HG03378 (cell line): Measurements from ENCODE around the gene LPAR1.
"Not testable (repeated sequence)": the region's sequence is repeated elsewhere in the genome, so short reads cannot be mapped to it uniquely, and the experiment has no call there.

Source experiments
- ATAC-seq: cut with Tn5 transposase; IDR thresholded peaks from one replicate; pipeline ENCODE4 v1.9.1; 2021; ENCODE audit warnings: mild to moderate bottlenecking, moderate library complexity; ENCODE audit not compliant: unreplicated experiment

Gene LPAR1

DNA sequence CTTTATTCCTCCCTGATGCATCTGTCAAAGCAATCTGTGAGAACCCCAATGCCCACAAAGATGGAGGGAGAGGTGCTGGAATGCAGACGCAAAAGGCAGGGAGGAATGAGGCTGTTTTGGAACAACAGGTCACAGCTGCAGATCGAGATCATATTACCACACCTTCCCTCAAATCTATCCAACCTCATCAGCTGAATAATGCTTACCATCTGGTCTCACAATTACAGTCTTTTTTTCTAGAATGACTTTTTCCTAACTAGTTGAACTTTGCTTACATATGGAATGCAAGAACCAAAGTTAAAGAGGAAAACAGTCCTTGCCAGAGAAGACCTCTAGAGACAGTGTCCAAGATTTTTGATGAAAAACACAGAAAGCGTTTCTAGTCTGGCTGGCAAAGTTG is 158.1 kb downstream of the LPAR1 start:
- ATAC-seq: no peak

DNA sequence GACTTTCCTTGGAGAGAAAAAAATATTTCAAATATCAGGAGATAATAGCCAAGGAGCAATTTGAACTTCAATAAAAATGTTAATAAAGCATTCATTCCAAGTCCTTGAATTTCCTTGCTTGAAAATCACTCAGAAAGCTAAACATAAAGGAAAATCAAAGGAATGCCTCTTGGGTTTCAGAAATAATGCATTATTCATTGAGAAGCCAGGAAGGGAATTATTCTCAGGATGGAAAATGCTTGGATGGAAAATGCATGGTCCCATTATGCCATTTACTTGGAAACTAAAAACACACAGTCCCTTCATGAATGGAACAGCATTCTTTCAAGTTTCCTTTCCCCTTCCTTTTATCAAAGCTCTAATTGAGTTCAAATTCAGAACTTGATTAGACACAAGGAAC is 160.9 kb downstream of the LPAR1 start:
- ATAC-seq: no peak

DNA sequence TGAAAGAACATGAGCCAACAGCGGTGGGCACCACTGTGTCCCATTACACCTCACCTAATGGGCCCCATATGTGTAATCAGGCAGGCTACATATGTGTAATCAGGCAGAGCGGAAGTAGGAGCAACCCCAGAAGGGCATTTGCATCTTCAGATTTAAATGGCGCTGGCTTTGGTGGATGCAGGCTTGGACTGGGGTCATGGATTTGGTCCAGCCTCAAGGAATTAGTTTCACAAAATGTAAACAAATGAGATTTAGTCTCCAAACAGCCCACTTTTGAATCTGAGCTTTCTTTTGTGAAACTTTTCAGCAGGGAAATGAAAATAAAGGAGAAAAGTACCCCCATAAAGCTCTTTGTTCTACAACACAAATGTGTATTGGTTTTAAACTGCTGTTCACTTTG is 161.3 kb downstream of the LPAR1 start:
- ATAC-seq: no peak

DNA sequence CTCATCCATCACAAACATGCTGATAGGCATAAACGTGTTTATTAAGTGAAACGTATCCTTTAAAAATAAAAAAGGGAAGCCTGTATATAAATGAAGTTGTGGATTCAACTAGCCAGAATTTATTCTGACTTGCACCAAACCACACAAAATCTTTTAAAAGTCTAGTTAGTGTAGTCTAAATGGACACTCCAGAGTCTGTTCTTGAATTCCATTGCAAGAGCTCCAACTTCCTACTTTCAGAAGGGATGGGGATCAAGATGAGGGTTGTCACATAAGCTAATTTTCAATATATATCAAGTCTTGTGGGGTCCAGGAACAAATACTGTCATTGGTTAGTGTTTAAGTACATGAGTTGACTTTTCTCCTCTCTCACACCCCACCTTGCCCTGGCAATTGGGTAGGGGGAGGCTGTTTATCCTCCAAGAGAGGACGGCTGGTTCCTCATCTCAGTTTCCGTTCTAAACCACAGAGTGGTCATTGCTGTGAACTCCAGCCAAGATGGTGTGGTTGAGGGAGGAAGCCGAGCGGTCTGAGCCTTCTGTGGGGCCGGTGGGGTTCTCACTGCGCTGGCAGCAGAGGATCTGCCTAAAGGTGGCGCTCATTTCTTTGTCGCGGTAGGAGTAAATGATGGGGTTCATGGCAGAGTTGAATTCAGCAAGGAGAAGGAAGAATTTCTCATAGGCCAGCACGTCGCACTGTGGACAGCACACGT is 163.2 kb downstream of the LPAR1 start:
- ATAC-seq: peak; percentile 83

DNA sequence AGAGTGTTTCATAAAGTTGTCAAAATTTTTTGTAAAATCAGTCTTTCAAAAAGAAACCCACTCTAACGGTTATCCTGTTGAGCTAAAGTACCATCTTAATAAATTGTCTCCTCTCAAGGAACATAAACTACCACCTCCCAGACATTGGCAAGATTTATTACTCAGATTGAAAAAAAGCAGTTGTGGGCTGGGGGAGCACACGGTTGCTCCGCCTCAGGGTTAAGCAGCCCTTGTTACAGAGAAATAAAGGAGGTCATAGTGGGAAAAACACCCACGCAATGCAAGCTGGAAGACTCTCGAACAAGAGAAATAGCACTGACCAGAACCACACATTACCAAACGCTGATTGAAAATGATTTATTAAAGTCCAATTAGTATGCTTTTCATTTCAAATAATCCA is 165.3 kb downstream of the LPAR1 start:
- ATAC-seq: no peak

DNA sequence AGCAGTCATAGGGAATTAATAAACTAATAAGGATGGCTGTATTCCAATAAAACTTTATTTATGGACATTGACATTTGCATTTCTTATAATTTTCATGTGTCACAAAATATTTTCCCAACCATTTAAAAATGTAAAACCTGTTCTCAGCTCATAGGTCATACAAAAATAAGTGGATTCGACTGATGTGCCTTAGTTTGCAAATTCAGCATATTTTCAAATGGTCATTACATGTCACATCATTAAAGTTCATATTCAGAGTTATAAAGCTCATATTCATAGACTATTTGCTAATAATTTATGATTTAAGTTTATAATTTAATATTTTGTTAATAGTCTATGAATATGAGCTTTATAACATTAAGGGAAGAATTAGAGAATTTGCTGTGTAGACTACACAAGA is 166.5 kb downstream of the LPAR1 start:
- ATAC-seq: no peak

DNA sequence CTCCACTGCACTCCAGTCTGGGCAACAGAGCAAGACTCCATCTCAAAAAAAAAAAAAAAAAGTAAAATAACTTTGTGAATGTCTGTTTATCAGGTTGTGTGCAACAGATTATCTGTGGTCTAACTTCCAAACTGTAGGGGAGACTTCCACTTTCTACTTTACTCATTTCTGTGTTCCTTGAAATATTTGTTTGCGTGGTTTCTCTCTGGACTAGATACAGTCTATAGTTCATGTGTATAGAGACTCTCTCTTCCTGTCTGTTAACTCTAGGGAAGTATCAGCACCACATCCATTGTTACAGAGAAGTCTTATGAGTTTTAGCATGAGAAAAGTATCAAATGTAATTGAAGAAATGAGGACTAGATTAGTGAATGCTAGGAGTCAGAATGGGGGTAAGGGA is 168.3 kb downstream of the LPAR1 start:
- ATAC-seq: no peak

DNA sequence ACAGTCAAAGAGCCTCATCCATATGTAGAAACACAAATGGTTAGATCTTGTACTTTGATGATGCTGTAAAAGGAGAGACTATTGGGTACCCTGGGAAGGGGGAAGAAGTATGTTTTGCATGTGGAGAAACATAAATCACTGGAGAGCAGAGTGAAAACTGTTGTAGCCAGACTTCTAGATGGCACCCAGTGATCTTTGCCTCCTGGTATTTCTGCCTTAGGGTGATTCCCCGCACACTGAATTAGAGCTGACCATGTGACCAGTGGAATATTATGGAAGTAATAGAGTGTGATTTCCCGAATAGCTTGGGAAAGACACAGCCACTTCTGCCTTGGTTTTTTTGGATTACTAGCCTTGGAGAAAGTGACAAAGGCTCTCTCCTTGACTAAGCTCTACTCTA is 174.3 kb downstream of the LPAR1 start:
- ATAC-seq: no peak

DNA sequence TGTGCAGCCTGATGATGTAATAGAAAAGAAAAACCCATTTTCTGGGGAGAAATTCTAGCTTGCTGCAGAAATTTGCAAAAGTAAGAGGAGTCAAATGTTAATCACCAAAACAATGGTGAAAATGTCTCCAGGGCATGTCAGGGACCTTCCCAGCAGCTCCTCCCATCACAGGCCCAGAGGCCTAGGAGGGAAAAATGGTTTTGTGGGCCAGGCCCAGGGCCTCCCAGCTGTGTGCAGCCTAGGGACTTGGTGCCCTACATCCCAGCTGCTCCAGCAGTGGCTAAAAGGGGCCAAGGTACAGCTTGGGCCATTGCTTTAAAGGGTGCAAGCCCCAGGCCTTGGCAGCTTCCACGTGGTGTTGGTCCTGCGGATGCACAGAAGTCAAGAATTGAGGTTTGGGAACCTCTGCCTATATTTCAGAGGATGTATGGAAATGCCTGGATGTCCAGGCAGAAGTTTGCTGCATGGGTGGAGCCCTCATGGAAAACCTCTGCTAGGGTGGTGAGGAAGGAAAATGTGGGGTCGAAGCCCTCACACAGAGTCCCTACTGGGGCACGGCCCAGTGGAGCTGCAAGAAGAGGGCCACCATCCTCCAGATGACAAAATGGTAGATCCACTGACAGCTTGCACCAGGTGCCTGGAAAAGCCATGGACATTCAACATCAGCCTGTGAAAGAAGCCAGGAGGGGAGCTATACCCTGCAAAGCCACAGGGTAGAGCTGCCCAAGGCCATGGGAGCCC is 176.7 kb downstream of the LPAR1 start:
- ATAC-seq: not testable (repeated sequence)

DNA sequence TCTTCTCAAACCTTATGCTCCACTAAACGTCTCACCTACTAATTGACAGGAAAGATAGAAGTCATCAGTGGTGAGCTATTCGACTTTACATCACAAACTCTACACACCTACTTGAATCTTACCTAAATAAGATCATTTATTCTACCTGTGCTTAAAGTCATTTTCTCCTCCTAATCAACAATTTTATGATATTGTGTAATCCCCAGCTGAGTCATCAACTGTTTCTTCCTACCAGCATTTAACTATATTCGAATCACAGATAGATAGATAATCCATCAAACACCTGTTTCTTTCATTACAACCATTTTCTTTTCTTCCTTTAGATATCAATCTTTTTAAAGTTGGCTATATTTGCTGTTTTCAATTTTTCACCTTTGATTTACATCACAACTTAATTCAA is 181.5 kb downstream of the LPAR1 start:
- ATAC-seq: no peak

DNA sequence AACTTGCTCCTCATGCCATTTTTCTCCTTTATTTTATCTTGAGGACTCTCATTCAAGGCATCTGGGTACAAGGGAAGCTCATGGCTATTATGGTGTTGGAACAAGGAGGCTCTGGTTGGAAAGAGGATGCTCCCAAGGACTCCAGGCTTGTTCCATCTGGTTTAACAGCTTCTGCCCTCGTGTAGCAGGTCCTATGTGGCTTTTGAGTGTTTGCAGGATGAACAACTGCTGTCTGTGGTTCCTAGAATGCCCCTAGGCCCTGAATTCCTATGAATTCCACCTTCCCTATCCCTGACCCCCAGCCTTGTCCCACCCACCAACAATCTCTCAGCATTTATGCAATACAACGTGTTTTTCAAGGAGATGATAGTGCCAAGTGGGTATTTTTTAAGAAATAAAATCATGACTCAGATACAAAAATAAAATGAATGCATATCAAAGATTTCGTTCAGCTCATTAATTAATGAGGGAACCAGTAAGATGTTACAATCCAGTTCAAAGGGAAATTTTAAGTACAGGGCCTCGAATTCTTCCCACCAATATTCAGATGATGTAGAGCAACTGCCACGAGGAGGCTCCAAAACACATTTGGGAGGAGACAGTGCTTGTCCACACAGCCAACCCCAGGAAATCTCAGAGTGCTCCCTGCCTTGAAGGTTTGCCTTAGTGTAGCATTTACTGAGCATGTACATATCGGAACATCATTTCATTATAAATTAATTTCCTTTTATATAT is 187.7 kb downstream of the LPAR1 start:
- no peak for ATAC-seq

DNA sequence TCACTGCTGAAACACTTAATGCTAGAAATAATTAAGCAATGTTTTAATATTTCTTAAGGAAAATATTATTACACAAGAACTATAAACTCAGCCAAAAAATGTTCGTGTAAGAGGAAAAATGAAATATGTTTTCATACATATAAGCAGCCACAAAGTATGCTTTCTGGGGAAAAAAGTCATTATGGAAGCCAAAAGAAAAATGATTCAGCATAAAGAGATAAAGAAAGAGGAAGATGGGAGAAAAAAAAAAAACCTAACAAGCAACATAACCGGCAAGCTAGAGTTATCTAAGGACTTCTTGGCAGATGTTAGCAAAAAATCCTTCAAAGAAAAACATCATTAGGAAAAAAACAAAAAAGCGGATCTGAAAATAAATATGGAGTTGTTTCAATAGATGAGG is 190.6 kb downstream of the LPAR1 start:
- no peak for ATAC-seq

DNA sequence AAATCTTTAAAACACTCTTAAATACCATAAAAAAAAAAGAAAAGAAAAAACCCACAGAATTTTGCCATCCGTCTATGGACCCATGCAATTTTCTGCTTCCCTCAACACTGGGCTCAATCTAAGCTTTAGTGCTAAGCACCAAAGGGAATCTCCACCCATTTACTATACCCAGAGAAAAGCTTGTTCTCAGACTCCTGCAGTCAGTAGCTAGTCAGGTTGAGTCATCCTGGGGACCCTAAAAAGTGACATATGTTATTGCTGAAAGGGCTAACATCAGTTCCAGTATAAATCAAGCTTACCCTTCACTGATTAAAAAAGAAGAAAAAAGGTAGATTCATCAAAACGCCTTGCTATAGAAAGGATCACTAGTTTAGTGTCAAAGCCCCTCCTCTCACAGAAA is 192.1 kb downstream of the LPAR1 start:
- no peak for ATAC-seq

DNA sequence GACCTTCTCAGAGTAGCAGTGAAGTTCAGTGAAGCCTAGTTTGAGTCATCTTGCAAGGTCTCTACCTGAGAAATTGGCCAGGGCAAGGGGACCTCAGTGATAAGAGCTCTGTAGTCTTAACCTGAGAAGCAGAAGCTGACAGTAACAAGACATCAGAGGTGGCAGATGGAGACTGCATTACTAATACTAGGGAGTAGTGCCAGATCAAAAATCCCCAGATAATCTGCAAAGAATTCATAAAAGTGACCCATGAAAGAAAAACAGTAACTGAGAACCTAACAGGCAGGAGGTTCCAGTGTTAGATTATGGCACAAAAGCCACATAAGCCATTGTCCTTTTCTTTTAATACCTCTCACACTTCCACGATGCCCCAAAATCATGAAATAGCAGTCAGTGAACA is 194.1 kb downstream of the LPAR1 start:
- no peak for ATAC-seq

DNA sequence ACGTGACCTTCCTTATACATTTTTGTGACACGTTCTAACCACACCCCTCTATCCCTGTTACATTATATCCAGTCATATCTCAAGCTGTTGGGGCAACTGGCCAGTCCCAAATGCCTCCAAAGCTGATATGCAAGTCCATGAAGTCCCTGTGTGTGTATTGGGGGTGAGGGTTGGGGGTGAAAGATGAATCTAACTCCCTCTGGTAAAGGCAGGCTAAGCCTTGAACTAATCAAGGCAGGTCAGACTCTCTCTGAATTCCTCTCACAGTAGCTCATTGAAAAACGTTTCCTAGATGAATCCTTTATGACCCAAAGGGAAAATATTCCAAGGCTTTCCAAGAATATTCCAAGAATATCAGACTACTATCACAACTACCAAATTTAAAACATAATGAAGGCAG is 195.3 kb downstream of the LPAR1 start:
- ATAC-seq: no peak

DNA sequence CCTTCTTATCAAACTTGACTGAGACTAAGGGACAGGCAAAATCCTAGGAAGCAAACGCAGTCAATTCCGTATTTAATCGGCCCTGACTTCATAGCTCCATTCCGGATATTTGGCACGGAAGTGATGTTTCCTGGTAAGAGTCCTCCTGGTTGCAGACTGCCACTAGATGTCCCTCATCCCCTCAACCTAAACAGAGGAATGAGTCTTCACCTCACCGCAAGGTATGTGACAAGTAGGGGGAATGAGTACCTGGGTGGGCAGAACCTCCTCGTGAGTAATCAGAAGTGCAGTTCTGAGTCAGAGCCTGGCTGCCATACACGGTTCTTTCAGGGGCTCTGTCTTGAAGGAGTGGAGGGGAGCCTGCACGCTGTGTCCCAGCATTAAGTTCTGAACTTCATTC is 196.1 kb downstream of the LPAR1 start:
- ATAC-seq: no peak

DNA sequence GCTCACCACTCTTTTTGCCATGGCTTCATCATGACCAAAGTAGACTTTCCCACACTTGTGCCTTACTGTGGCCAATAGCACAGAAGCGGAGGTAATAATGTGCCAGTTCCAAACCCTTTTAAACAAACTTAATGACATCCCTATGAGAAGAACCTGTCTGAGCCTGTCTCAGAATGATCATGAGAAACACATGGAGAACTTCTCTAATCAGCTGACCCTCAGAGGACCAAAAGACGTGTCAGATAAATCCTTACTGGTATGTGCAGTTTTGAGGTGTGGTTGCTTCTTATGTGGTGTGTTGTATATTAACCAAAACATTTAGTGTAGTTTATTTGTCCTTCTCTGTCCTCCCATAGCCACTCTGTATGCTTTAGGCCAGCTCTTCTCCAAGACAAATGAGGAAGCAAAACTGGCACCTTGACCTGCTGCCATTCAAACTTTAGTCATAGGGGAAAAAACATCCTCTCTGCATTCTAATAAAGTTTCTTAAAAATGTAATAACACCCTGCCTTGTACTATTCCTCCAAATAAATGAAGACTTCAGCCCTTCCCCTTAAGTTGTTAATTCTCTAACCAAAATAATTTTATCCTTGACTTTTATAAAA is 200.8 kb downstream of the LPAR1 start:
- ATAC-seq: peak; percentile 86

DNA sequence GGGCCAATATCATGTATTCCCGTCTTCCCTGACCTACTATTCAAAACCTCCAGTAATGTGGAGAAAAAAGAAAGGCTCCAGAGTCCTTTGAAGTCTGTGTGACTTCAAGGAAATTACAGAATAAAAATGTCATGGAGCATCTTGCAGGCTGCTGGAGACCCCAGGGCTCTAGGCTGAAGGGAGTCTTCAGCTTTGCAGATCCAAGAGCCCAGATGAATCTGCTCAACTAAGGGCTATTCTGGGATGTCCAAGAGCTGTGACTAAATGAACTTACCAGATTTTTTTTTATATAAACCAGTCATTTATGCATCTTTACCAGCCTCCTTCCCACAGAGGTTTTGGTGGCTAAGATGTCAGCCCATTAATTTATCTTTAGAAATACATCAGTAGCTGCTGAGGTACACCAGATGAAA is 202.4 kb downstream of the LPAR1 start:
- ATAC-seq: no peak

DNA sequence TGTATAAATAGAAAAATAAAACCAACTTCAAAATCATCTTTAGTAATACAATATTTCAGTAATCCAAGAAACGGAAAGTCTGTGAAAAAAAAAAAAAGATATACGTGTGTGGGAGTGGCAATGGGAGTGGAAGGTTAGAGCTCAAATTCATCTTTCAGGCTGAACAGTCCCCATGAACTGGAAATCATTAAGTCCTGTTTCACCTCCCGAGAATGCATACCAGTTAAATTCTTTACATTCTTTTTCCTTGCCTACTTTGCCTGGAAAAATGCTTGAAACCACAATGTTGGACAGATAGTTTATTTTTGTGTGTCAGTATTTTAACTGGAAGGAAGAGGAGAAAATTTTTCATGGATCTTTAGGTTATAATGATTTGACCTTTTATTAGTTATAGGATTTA is 202.9 kb downstream of the LPAR1 start:
- ATAC-seq: no peak

DNA sequence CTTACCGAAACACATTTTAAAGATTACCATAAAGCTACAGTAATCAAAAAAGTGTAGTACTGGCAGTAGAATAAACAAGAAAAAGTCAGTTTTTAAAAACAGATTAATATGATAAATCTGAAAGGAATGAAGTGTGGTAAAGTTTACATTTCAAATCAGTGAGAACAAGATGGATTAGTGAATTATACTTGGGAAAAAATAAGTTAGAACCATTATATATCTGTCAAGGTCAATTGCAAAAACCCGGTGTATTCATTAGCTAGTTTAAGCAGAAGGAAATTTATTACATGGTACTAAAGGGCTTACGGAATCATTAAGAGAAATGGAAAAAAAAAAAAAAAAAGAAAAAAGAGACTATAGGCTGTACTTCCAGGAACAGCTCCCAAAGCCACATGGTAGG is 205.3 kb downstream of the LPAR1 start:
- no peak for ATAC-seq

DNA sequence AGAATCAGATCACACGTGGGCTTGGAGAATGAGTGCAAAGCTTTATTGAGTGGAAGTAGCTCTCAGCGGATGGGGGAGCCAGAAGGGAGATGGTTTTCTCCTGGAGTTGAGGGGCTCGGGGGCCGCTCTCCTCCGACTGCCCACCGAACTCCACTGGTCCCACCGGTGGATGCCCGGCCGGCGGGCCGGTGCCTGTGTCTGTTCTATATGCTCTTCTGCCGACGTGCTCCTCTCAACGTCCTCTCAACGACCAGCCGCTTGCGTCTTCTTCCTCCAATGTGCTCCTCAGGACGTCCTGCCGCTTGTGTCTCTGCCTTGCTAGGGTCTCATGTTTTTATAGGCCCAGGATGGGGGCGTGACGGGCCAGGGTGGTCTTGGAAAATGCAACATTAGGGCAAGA is 207.8 kb downstream of the LPAR1 start:
- no peak for ATAC-seq

DNA sequence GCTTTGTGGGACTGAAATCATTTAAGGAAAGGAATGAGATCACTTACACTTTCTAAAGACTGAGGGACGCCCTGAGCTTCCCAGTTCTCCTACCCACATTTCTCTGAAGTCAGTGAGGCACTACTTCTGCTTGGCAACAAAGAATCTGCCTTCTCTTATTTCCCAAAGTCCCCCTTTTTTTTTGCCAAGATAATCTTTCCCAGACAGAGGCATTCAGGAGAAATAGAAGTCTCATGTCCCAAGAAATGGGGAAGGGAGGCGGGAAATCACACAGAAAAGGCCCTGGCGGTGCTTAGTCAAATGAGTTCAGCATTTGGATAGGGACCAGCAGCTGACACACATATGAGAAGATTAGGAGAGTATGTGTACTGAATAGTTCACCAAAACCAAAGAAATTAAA is 210.0 kb downstream of the LPAR1 start:
- no peak for ATAC-seq
